ENCODE measurements around the gene FMN1. TPM values are rescaled to one million over a fixed set of nuclear protein-coding genes. Genes with fewer than 3 reads are reported as not detected.

FMN1 gene
- total and polyA plus RNA-seq, 10 of the 15 experiments (the other 5 are each of a cell fraction or from before 2014, with no cell fraction given) = 0.05 to 0.16 (median 0.08) TPM; not detected in 4

- in situ Hi-C loops (cut with MboI) (loop anchor here (5.0 kb wide), 1 partner anchor 331 kb away; no protein-coding TSS in a partner anchor), intact Hi-C loops (cut with micrococcal nuclease; ENCODE audit: unreplicated experiment) (no loop called here)
- SMC1A ChIA-PET (ENCODE audit: uncharacterized antibody, unreplicated experiment) = interaction anchor here (1.9 to 5.7 kb wide), 3 partner anchors 8 to 330 kb away, joined by 5 to 38 read pairs (median 18); no protein-coding TSS in a partner anchor
- Histone ChIP-seq H3K79me2 (ENCODE audit: control insufficient read depth, insufficient read depth, low read length) (no peaks in the 10 kb centered on the region), H3K4me2 (ENCODE audit: control insufficient read depth, insufficient read depth) (no peak overlapping the region), H2AFZ (ENCODE audit: control insufficient read depth, low read depth, low read length) (no peak overlapping the region), H3K4me3 (no peak overlapping the region), H3K9me3 (replicated peaks; ENCODE audit: control insufficient read depth, insufficient read depth, low read length) (peaks cover 2% of the 10 kb centered on the region; the same call in 1 of the 3 replicates), H3K4me1 (ENCODE audit: control insufficient read depth, insufficient read depth, low read length) (no peaks in the 10 kb centered on the region), H3K9ac (ENCODE audit: control insufficient read depth, insufficient read depth, low read length) (no peak overlapping the region), H4K20me1 (ENCODE audit: control insufficient read depth, insufficient read depth) (no peaks in the 10 kb centered on the region), H3K27me3 (replicated peaks in 1 of 2; ENCODE audit: control insufficient read depth in 2 of 2, insufficient read depth in 2 of 2, low read length in 1 of 2) (peaks cover 0 to 2% of the 10 kb centered on the region in 2 experiments; a peak in 1 of 4 replicates), H3K36me3 (ENCODE audit: control insufficient read depth in 2 of 2, insufficient read depth in 2 of 2, low read length in 1 of 2) (no peaks in the 10 kb centered on the region), H3K27ac (ENCODE audit: control insufficient read depth, insufficient read depth) (no peak overlapping the region)
- DNase-seq (ENCODE audit: low read depth, low spot score) (no peak), ATAC-seq (0 out of 3 replicates have a peak, but pooled peaks have one; percentile 35), FAIRE-seq (no peak)
- RAD21 ChIA-PET (ENCODE audit: unreplicated experiment) = interaction anchor here (1.3 to 6.1 kb wide), 5 partner anchors 16 to 342 kb away, joined by 3 to 31 read pairs (median 6); no protein-coding TSS in a partner anchor
- CTCF ChIA-PET = interaction anchor here (0.7 to 8.7 kb wide), 14 partner anchors 8 to 342 kb away, joined by 3 to 91 read pairs (median 4); no protein-coding TSS in a partner anchor
- POLR2A ChIA-PET = no interaction called here
- TF ChIP-seq, protein P1, sequence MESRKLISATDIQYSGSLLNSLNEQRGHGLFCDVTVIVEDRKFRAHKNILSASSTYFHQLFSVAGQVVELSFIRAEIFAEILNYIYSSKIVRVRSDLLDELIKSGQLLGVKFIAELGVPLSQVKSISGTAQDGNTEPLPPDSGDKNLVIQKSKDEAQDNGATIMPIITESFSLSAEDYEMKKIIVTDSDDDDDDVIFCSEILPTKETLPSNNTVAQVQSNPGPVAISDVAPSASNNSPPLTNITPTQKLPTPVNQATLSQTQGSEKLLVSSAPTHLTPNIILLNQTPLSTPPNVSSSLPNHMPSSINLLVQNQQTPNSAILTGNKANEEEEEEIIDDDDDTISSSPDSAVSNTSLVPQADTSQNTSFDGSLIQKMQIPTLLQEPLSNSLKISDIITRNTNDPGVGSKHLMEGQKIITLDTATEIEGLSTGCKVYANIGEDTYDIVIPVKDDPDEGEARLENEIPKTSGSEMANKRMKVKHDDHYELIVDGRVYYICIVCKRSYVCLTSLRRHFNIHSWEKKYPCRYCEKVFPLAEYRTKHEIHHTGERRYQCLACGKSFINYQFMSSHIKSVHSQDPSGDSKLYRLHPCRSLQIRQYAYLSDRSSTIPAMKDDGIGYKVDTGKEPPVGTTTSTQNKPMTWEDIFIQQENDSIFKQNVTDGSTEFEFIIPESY (IDR thresholded peaks at IDR 0.05) = no peak
- TF ChIP-seq, protein P2, sequence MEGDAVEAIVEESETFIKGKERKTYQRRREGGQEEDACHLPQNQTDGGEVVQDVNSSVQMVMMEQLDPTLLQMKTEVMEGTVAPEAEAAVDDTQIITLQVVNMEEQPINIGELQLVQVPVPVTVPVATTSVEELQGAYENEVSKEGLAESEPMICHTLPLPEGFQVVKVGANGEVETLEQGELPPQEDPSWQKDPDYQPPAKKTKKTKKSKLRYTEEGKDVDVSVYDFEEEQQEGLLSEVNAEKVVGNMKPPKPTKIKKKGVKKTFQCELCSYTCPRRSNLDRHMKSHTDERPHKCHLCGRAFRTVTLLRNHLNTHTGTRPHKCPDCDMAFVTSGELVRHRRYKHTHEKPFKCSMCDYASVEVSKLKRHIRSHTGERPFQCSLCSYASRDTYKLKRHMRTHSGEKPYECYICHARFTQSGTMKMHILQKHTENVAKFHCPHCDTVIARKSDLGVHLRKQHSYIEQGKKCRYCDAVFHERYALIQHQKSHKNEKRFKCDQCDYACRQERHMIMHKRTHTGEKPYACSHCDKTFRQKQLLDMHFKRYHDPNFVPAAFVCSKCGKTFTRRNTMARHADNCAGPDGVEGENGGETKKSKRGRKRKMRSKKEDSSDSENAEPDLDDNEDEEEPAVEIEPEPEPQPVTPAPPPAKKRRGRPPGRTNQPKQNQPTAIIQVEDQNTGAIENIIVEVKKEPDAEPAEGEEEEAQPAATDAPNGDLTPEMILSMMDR (IDR thresholded peaks at IDR 0.05 in 2 of 3, conservative IDR thresholded peaks at IDR 0.05 in 1 of 3; ENCODE audit: control insufficient read depth in 2 of 3, extremely low read depth in 1 of 3, insufficient read depth in 1 of 3, low read depth in 3 of 3, low read length in 3 of 3) = peak in 2 of 3 experiments; percentile 13 to 20; a peak in 2 of 6 replicates
- peak; percentile 37; the same call in 1 of the 2 replicates for TF ChIP-seq SMC3 (IDR thresholded peaks at IDR 0.05; ENCODE audit: borderline replicate concordance, low read length)
- BruUV-seq (replicated peaks) = no TSS peak
These were observed 201.2 kb downstream of the FMN1 start for GRCh38 chr15:32993285-32993684.

All from GM12878 (cell line).